Ovary (tissue), 3 donors: ENCODE results near the gene RNF225.

Experiments
- CTCF ChIP-seq, 3 donors: fragments of 450-650 bp in 2 of 3; fragments of 200-600 bp in 1 of 3; IDR thresholded peaks; one replicate each; pipeline versions ENCODE4 v1.5.1 to v1.8.0; 2016 to 2022; ENCODE audit warnings: antibody characterized with exemption in 3 of 3, mild to moderate bottlenecking in 1 of 3
- POLR2A ChIP-seq: fragments of 450-650 bp; IDR thresholded peaks from one replicate; pipeline ENCODE4 v1.6.1; 2017; ENCODE audit warnings: antibody characterized with exemption, mild to moderate bottlenecking, moderate library complexity
- donor health status: DM: no; HTN: no; CAD: no.

- TF ChIP-seq CTCF (IDR thresholded peaks at IDR 0.05) = peak in 2 of 3 donors; percentile 39 to 52
- TF ChIP-seq POLR2A = peak; percentile 80
Measured at GRCh38 chr19:58380662-58381459, 14.6 kb upstream of the RNF225 start, which contains the start of gene ZNF837.
